Skeletal muscle satellite cell (primary cell): Measurements from ENCODE around the gene AP2A1.
A peak's percentile ranks its signal among the peaks of the same experiment; 100 is the strongest.

Experiments used
- H3K27me3 ChIP-seq: 2 replicates; pipeline ENCODE4 v1.7.0; 2013; ENCODE audit warnings: low read length; ENCODE audit not compliant: control insufficient read depth, insufficient read depth
- H3K36me3 ChIP-seq: 2 replicates; pipeline ENCODE4 v1.7.0; 2013; ENCODE audit warnings: mild to moderate bottlenecking, control low read depth, low read length; ENCODE audit not compliant: insufficient read depth
- H3K4me1 ChIP-seq: 2 replicates; pipeline ENCODE4 v1.7.0; 2013; ENCODE audit warnings: low read length; ENCODE audit not compliant: control insufficient read depth, insufficient read depth
- H3K4me2 ChIP-seq: 2 replicates; pipeline ENCODE4 v1.7.0; 2013; ENCODE audit warnings: mild to moderate bottlenecking, low read length
- H3K4me3 ChIP-seq: 2 replicates; pipeline ENCODE4 v1.7.0; 2013; ENCODE audit warnings: low read length
- H3K9ac ChIP-seq: 2 replicates; pipeline ENCODE4 v1.7.0; 2013; ENCODE audit warnings: mild to moderate bottlenecking, low read depth, low read length, moderate library complexity
- H3K9me3 ChIP-seq: replicated peaks from 2 replicates; pipeline ENCODE4 v1.7.0; 2013; ENCODE audit warnings: mild to moderate bottlenecking, control low read depth, low read length

The AP2A1 gene

DNA sequence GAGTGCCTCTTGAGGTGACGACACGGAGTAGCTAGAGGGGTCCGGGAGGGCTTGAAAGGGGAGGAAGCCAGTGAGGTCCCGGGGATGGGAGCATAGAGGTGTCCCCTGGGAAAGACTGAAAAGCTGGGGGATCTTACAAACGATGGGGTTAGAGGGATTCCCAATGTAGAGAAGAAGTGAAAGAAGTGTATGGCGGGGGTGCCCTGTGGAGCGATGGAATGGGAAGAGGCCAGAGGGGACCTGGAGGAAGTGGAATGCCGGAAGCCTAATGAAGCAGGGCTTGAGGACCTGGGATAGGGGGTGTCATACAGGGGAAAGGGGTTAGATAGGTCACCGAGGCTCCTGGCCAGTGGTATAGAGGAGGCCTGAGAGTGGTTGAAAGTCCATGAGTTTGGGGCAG, 580 bp downstream of the AP2A1 start:
- H3K4me2 ChIP-seq = peak overlapping the region; percentile 88
- H3K9me3 ChIP-seq = no peaks in the 10 kb centered on the region
- peak overlapping the region; percentile 81 for H3K4me3 ChIP-seq
- no peaks in the 10 kb centered on the region for H3K36me3 ChIP-seq
- H3K9ac ChIP-seq = peak overlapping the region; percentile 93
- H3K27me3 ChIP-seq = no peaks in the 10 kb centered on the region
- H3K4me1 ChIP-seq = peaks cover 22% of the 10 kb centered on the region

GRCh38 chr19:49767967-49768581, 1.3 kb downstream of the AP2A1 start:
- no peaks in the 10 kb centered on the region for H3K27me3 ChIP-seq
- peak overlapping the region; percentile 93 for H3K9ac ChIP-seq
- H3K36me3 ChIP-seq = peaks cover under 1% of the 10 kb centered on the region
- peak overlapping the region; percentile 88 for H3K4me2 ChIP-seq
- H3K9me3 ChIP-seq = no peaks in the 10 kb centered on the region
- peak overlapping the region; percentile 81 for H3K4me3 ChIP-seq
- H3K4me1 ChIP-seq = peaks cover 22% of the 10 kb centered on the region

DNA sequence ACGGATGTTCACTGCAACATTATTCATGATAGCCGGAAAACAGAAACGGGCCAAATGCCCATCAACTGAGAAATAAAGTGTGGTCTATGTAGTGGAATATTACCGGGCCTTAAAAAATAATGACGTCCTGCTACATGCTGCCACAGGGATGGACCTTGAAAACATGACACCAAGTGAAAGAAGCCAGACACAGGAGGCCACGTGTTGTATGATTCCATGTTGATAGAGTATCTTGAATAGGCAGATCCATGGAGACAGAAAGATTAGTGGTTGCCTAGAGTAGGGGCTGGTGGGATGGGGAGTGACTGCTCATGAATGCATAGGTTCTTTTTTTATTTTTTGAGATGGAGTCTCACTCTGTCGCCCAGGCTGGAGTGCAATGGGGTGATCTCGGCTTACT, 3.7 kb downstream of the AP2A1 start:
- H3K4me2 ChIP-seq = no peak overlapping the region
- no peaks in the 10 kb centered on the region for H3K27me3 ChIP-seq
- H3K9ac ChIP-seq = no peak overlapping the region
- peaks cover 5% of the 10 kb centered on the region for H3K36me3 ChIP-seq
- no peaks in the 10 kb centered on the region for H3K9me3 ChIP-seq
- H3K4me3 ChIP-seq = no peak overlapping the region
- peaks cover 20% of the 10 kb centered on the region for H3K4me1 ChIP-seq

DNA sequence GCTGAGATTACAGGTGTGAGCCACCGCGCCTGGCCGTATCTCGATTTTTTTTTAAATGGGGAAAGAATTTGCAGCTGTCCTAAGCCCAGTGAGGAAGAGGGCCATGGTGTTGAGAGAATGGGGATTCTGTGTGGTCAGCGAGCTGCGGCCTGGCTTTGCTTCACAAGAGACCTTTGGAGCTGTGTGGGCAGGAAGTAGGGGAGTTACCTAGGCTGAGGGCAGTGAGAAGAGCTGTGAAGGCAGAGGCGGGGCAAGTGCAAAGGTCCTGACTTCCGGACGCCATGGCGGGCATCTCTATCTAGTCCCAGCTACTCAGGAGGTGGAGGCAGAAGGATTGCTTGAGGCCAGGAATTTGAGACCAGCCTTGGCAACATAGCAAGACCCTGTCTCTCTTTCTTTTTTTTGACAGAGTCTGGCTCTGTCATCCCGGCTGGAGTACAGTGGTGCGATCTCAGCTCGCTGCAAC, 4.9 kb downstream of the AP2A1 start:
- Histone ChIP-seq H3K36me3 (peaks cover 11% of the 10 kb centered on the region), H3K4me2 (no peak overlapping the region), H3K4me1 (peaks cover 14% of the 10 kb centered on the region), H3K27me3 (no peaks in the 10 kb centered on the region), H3K4me3 (no peak overlapping the region), H3K9ac (no peak overlapping the region), H3K9me3 (no peaks in the 10 kb centered on the region)

GRCh38 chr19:49772850-49773432, 6.1 kb downstream of the AP2A1 start:
- Histone ChIP-seq H3K36me3 (peaks cover 11% of the 10 kb centered on the region), H3K4me3 (no peak overlapping the region), H3K4me2 (no peak overlapping the region), H3K4me1 (peaks cover 12% of the 10 kb centered on the region), H3K9me3 (no peaks in the 10 kb centered on the region), H3K27me3 (no peaks in the 10 kb centered on the region), H3K9ac (no peak overlapping the region)

- H3K27me3 ChIP-seq = no peaks in the 10 kb centered on the region
- H3K9ac ChIP-seq = no peak overlapping the region
- no peak overlapping the region for H3K4me2 ChIP-seq
- H3K4me3 ChIP-seq = no peak overlapping the region
- peaks cover 3% of the 10 kb centered on the region for H3K4me1 ChIP-seq
- no peaks in the 10 kb centered on the region for H3K9me3 ChIP-seq
- H3K36me3 ChIP-seq = peaks cover 11% of the 10 kb centered on the region
Measured at GRCh38 chr19:49773663-49774350, 7.0 kb downstream of the AP2A1 start.

GRCh38 chr19:49774969-49775368, 8.2 kb downstream of the AP2A1 start:
- H3K27me3 ChIP-seq = no peaks in the 10 kb centered on the region
- no peaks in the 10 kb centered on the region for H3K9me3 ChIP-seq
- H3K4me3 ChIP-seq = no peak overlapping the region
- no peak overlapping the region for H3K9ac ChIP-seq
- H3K4me1 ChIP-seq = no peaks in the 10 kb centered on the region
- no peak overlapping the region for H3K4me2 ChIP-seq
- H3K36me3 ChIP-seq = peaks cover 13% of the 10 kb centered on the region

- Histone ChIP-seq H3K4me2 (no peak overlapping the region), H3K9ac (no peak overlapping the region), H3K4me3 (no peak overlapping the region), H3K9me3 (no peaks in the 10 kb centered on the region), H3K4me1 (no peaks in the 10 kb centered on the region), H3K27me3 (no peaks in the 10 kb centered on the region), H3K36me3 (peaks cover 17% of the 10 kb centered on the region)
Measured at GRCh38 chr19:49775742-49776370, 9.1 kb downstream of the AP2A1 start.

GRCh38 chr19:49776371-49776764, 9.6 kb downstream of the AP2A1 start:
- no peaks in the 10 kb centered on the region for H3K27me3 ChIP-seq
- no peaks in the 10 kb centered on the region for H3K9me3 ChIP-seq
- H3K4me2 ChIP-seq = no peak overlapping the region
- peaks cover 17% of the 10 kb centered on the region for H3K36me3 ChIP-seq
- no peaks in the 10 kb centered on the region for H3K4me1 ChIP-seq
- H3K4me3 ChIP-seq = no peak overlapping the region
- H3K9ac ChIP-seq = no peak overlapping the region

DNA sequence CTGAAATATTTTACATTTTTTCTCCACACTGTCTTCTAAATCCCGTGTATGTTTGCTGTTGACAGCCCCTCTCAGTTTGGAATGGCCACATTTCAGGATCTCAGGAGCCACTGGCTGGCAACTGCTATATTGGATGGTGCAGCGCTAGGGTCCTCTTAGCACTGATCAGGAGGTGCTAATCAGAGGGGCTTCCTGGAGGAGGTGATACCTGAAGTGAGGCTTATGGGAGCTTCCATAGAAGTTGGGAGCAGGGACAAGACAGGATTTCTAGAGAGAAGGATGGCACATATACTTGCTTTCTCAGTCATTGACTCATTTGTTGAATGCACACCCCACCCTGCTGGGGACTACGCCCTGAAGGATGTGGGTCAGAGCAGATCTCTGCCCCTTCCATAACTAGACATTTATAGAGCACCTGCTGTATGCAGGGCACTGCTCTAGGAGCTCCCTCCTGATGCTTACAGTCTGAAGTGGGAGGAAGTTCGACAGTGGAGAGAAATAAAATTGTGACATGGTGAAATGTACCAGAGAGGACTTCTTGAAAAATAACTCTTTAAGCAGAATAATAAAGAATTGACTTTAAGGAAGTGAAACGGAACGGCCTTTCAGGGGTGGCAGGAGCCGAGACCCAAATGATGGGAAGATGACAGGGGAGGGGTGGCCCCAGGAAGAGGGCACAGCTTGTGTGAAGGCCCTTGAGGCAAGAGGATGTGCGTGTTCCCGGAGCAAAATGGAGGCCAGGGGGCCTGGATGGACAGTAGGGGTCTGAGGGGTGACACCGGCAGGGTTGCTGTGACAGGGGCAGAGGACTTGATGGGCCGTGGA, 13.1 kb downstream of the AP2A1 start:
- no peaks in the 10 kb centered on the region for H3K27me3 ChIP-seq
- no peak overlapping the region for H3K9ac ChIP-seq
- no peak overlapping the region for H3K4me3 ChIP-seq
- H3K36me3 ChIP-seq = peaks cover 36% of the 10 kb centered on the region
- H3K4me1 ChIP-seq = no peaks in the 10 kb centered on the region
- H3K4me2 ChIP-seq = no peak overlapping the region
- no peaks in the 10 kb centered on the region for H3K9me3 ChIP-seq

DNA sequence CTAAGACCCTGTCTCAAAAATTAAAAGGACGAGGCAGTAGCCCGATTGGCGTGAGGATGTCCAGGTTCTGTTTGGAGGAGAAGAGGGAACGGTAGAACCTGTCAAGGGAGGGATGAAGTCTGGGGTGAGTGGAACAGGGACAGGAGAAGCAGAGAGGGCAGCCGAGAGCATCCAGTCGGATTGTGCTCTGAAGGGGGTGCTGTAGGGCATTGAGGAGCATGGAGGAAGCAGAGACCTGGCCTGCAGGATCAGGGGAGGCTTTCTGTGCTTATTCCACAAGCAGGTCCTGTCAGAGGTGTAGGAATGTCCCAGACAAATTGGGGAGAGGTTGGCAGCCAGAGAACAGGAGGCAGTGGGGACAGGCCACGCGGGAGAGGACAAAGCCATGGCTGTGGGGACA, 14.1 kb downstream of the AP2A1 start:
- Histone ChIP-seq H3K27me3 (no peaks in the 10 kb centered on the region), H3K9ac (no peak overlapping the region), H3K4me3 (no peak overlapping the region), H3K4me1 (peaks cover under 1% of the 10 kb centered on the region), H3K9me3 (no peaks in the 10 kb centered on the region), H3K36me3 (peaks cover 42% of the 10 kb centered on the region), H3K4me2 (no peak overlapping the region)
